Right ventricle myocardium inferior (tissue), 1 donor: ENCODE results near the gene TMOD3. TPM values are rescaled to one million over a fixed set of nuclear protein-coding genes. Genes with fewer than 3 reads are reported as not detected.

Source experiments
- ATAC-seq: fragments of 200-7000 bp; cut with Tn5 transposase; one replicate; pipeline ENCODE4 v1.9.1; 2020; ENCODE audit warnings: mild to moderate bottlenecking, moderate library complexity
- DNase-seq: peaks from one replicate; pipeline ENCODE4 v3.0.0; 2021; ENCODE audit errors: missing footprints
- intact Hi-C: fragments of 100-400 bp; cut with DNase I; formaldehyde crosslinking; loops from one replicate; pipeline ENCODE4 v1.11.0; 2022
- total RNA-seq: library from RNA; stranded (reverse); fragmentation: NEBNext Ultra II Directional; extraction: Animal tissue kit (Norgen Biotek cat#: 25700); gene quantifications from one replicate; pipeline ENCODE4 v1.2.1, GENCODE V29; 2021
- donor health status: DM: no; HTN: yes; CAD: no; lungs with severe emphysema.

TMOD3 gene
- total RNA-seq, 1 donor from 2014 or later = 19.2 TPM

GRCh38 chr15:51853998-51854397 is 24.5 kb downstream of the TMOD3 start:
- DNase-seq (no peak), ATAC-seq (no peak)
- intact Hi-C loops = no loop called here

- ATAC-seq (no peak), DNase-seq (no peak)
- intact Hi-C loops = no loop called here
Measured at GRCh38 chr15:51855612-51856011, 26.2 kb downstream of the TMOD3 start.

GRCh38 chr15:51856714-51857380 is 27.4 kb downstream of the TMOD3 start:
- intact Hi-C loops = no loop called here
- DNase-seq = no peak
- ATAC-seq = no peak

GRCh38 chr15:51861557-51862359 is 32.3 kb downstream of the TMOD3 start:
- DNase-seq = no peak
- no peak for ATAC-seq
- intact Hi-C loops = no loop called here

GRCh38 chr15:51863131-51863530 is 33.7 kb downstream of the TMOD3 start:
- DNase-seq = no peak
- intact Hi-C loops = no loop called here
- ATAC-seq = no peak

GRCh38 chr15:51864408-51865056 is 35.1 kb downstream of the TMOD3 start:
- intact Hi-C loops = no loop called here
- ATAC-seq = no peak

GRCh38 chr15:51865317-51865716 is 35.9 kb downstream of the TMOD3 start:
- no peak for ATAC-seq
- intact Hi-C loops = no loop called here
- no peak for DNase-seq

More at GRCh38 chr15:51864408-51865056, 35.1 kb downstream of the TMOD3 start:
- no peak for DNase-seq

GRCh38 chr15:51866161-51866560 is 36.7 kb downstream of the TMOD3 start:
- intact Hi-C loops = no loop called here
- ATAC-seq = no peak

GRCh38 chr15:51866751-51867150 is 37.3 kb downstream of the TMOD3 start:
- intact Hi-C loops = no loop called here
- DNase-seq (no peak), ATAC-seq (no peak)

More at GRCh38 chr15:51866161-51866560, 36.7 kb downstream of the TMOD3 start:
- DNase-seq = no peak

GRCh38 chr15:51869060-51869421 is 39.6 kb downstream of the TMOD3 start:
- no peak for ATAC-seq
- intact Hi-C loops = no loop called here
- DNase-seq = no peak

GRCh38 chr15:51870774-51871173 is 41.3 kb downstream of the TMOD3 start:
- intact Hi-C loops = no loop called here
- no peak for ATAC-seq
- DNase-seq = no peak

- ATAC-seq = peak; percentile 72
- intact Hi-C loops = loop anchor here (5.0 kb wide), 1 partner anchor 43 kb away; no protein-coding TSS in a partner anchor
- no peak for DNase-seq
Measured at GRCh38 chr15:51874751-51875644, 45.5 kb downstream of the TMOD3 start.

GRCh38 chr15:51876169-51876568 is 46.7 kb downstream of the TMOD3 start:
- DNase-seq = no peak
- ATAC-seq = no peak
- intact Hi-C loops = loop anchor here (5.0 kb wide), 1 partner anchor 44 kb away; no protein-coding TSS in a partner anchor

- ATAC-seq = peak; percentile 41
- intact Hi-C loops = loop anchor here (5.0 kb wide), 1 partner anchor 46 kb away; no protein-coding TSS in a partner anchor
Measured at GRCh38 chr15:51878446-51879386, 49.3 kb downstream of the TMOD3 start.

GRCh38 chr15:51879555-51879954 is 50.1 kb downstream of the TMOD3 start:
- intact Hi-C loops = loop anchor here (5.0 kb wide), 1 partner anchor 47 kb away; no protein-coding TSS in a partner anchor
- DNase-seq (no peak), ATAC-seq (no peak)

More at GRCh38 chr15:51878446-51879386, 49.3 kb downstream of the TMOD3 start:
- DNase-seq = no peak

- ATAC-seq (no peak), DNase-seq (no peak)
- intact Hi-C loops = loop anchor here (10.0 kb wide), 1 partner anchor 251 kb away; no protein-coding TSS in a partner anchor
Measured at GRCh38 chr15:51883271-51883837, 53.9 kb downstream of the TMOD3 start.

- no peak for ATAC-seq
- intact Hi-C loops = loop anchor here (10.0 kb wide), 1 partner anchor 251 kb away; no protein-coding TSS in a partner anchor
Measured at GRCh38 chr15:51884041-51884440, 54.6 kb downstream of the TMOD3 start.

More at GRCh38 chr15:51884041-51884440, 54.6 kb downstream of the TMOD3 start:
- no peak for DNase-seq
